OCI-LY7 (cell line): ENCODE measurements around the gene DNAJA3.

Experiments used
- EZH2phosphoT487 ChIP-seq: fragments of 200-600 bp; sonication (generic); IDR thresholded peaks from 2 replicates; pipeline ENCODE4 v1.6.1; 2018; ENCODE audit warnings: low read depth, borderline replicate concordance, mild to moderate bottlenecking, mixed run types, antibody characterized with exemption, low read length, moderate library complexity, mixed read lengths
- TF ChIP-seq, protein P1 (sequence below): fragments of 200-600 bp; sonication (generic); conservative IDR thresholded peaks from 2 replicates; pipeline ENCODE4 v1.5.1; 2014; ENCODE audit warnings: mild to moderate bottlenecking, antibody characterized with exemption, low read length, moderate library complexity, mixed read lengths

DNA sequence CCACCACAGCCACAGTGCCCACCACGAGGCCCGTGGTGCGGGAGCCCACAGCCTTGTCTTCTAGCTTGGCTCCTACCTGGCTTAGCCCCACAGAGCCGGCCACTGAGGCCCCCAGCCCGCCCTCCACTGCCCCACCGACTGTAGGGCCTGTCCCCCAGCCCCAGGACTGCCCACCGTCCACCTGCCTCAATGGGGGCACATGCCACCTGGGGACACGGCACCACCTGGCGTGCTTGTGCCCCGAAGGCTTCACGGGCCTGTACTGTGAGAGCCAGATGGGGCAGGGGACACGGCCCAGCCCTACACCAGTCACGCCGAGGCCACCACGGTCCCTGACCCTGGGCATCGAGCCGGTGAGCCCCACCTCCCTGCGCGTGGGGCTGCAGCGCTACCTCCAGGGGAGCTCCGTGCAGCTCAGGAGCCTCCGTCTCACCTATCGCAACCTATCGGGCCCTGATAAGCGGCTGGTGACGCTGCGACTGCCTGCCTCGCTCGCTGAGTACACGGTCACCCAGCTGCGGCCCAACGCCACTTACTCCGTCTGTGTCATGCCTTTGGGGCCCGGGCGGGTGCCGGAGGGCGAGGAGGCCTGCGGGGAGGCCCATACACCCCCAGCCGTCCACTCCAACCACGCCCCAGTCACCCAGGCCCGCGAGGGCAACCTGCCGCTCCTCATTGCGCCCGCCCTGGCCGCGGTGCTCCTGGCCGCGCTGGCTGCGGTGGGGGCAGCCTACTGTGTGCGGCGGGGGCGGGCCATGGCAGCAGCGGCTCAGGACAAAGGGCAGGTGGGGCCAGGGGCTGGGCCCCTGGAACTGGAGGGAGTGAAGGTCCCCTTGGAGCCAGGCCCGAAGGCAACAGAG lies 43.5 kb upstream of the DNAJA3 start:
- TF ChIP-seq, protein P1, sequence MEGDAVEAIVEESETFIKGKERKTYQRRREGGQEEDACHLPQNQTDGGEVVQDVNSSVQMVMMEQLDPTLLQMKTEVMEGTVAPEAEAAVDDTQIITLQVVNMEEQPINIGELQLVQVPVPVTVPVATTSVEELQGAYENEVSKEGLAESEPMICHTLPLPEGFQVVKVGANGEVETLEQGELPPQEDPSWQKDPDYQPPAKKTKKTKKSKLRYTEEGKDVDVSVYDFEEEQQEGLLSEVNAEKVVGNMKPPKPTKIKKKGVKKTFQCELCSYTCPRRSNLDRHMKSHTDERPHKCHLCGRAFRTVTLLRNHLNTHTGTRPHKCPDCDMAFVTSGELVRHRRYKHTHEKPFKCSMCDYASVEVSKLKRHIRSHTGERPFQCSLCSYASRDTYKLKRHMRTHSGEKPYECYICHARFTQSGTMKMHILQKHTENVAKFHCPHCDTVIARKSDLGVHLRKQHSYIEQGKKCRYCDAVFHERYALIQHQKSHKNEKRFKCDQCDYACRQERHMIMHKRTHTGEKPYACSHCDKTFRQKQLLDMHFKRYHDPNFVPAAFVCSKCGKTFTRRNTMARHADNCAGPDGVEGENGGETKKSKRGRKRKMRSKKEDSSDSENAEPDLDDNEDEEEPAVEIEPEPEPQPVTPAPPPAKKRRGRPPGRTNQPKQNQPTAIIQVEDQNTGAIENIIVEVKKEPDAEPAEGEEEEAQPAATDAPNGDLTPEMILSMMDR, result no peak
- no peak for TF ChIP-seq EZH2phosphoT487
